Measurements from ENCODE around the gene UBAC2.

UBAC2 gene

DNA sequence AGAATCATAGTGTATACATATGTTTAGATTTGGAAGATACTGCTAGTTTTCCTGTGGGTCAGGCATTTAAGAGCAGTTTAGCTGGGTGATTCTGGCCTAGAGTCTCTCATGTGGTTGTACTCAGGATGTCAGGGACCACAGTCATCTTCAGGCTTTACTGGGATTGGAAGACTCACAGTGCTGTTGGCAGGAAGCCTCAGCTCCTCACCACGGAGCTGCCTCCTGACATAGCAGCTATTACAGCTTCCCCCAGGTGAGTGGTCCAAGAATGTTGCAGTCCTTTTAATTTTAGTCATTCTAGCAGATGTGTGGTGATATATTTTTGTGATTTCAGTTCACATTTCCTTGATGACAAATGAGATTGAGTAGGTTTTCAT, 74.4 kb downstream of the UBAC2 start:
- H3K27ac ChIP-seq, result no peak overlapping the region

DNA sequence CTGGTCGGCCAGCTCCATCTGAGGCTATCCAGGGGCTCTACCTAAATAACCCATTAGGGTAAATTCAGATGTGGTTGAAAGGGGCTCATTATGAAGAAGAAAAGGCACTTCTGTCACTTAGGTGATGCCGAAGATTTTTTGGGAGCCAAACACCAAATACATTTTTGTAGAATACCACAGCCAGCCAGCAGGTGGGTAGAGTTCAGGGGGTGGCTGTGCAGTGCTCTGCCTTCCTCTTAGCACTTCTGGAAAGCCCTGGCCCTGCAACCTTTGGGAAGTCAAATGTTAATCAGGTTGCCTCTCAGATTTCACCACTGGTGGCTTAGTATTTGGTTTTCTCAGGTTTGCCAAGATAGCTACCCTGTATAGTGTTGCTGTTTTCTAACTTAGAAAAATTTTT, 76.1 kb downstream of the UBAC2 start:
- TF ChIP-seq ZFX (IDR thresholded peaks at IDR 0.05) (no peak), CTCF (conservative IDR thresholded peaks at IDR 0.05) (no peak)
- no peak overlapping the region for H3K27ac ChIP-seq

More for the DNA sequence above, 74.4 kb downstream of the UBAC2 start:
- TF ChIP-seq CTCF (conservative IDR thresholded peaks at IDR 0.05), result no peak
- TF ChIP-seq ZFX (IDR thresholded peaks at IDR 0.05), result no peak

DNA sequence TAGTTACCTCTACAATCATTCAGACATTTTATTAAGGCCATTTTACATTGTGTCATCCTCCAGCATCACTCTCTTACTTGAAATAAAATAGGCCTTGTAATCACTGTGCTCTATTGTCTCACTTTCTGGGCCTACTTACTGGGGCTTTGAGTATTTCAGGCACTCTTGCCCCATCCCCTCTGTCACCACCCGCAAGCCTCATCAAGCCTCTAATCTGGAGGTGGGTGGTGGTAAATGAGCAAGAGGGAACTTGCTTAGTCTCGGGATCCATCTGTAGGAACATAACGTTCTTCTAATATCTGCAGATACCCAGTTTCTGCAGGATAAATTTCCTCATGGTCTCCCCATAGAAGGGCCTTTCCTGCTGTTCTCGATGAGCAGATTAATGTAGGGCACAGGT, 77.0 kb downstream of the UBAC2 start:
- no peak for TF ChIP-seq ZFX (IDR thresholded peaks at IDR 0.05)
- no peak for TF ChIP-seq CTCF (conservative IDR thresholded peaks at IDR 0.05)
- H3K27ac ChIP-seq, result no peak overlapping the region

DNA sequence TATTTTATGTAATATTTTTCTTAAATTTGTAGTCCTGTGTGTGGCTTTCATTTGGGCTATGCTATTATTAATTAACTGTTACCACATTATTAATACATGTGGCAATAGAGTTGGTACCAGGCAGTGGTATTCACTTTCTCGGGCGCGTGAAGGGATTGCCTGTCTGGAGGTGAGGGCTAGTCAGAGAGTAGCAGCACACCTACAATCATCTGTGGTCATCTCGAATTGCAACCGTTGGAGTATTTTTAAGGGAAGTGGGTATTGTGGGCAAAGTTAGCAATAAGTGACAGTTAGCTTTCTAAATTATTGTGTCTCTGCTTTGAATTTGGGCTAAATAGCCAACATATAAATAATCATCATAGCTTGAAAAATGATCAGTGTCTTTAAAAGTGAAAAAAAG, 77.5 kb downstream of the UBAC2 start:
- H3K27ac ChIP-seq, result no peak overlapping the region
- TF ChIP-seq CTCF (conservative IDR thresholded peaks at IDR 0.05) (no peak), ZFX (IDR thresholded peaks at IDR 0.05) (no peak)

- no peak for TF ChIP-seq CTCF (conservative IDR thresholded peaks at IDR 0.05)
- TF ChIP-seq ZFX (IDR thresholded peaks at IDR 0.05), result no peak
- H3K27ac ChIP-seq, result no peak overlapping the region
Measured at GRCh38 chr13:99278843-99279242, 78.2 kb downstream of the UBAC2 start.

DNA sequence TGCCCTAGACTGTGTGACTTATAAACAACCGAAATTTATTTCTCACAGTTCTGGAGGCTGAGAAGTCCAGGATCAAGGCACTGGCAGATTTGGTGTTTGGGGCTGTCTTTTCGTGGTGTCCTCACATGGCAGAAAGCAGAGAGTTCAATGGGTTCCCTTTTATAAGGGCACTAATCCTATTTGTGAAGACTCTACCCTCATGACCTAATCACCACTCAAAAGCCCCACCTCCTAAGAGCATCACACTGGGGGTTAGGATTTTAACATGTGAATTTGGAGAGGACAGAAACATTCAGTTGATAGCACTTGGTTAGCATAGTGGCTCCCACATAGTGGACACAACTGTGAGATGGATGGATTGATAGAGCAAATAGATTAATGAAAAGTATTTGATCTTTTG, 79.0 kb downstream of the UBAC2 start:
- no peak overlapping the region for H3K27ac ChIP-seq
- TF ChIP-seq CTCF (conservative IDR thresholded peaks at IDR 0.05) (no peak), ZFX (IDR thresholded peaks at IDR 0.05) (no peak)

GRCh38 chr13:99280166-99280565, 79.5 kb downstream of the UBAC2 start:
- no peak overlapping the region for H3K27ac ChIP-seq
- no peak for TF ChIP-seq ZFX (IDR thresholded peaks at IDR 0.05)
- TF ChIP-seq CTCF (conservative IDR thresholded peaks at IDR 0.05), result no peak
